GM20000 (cell line): ENCODE data around the gene NKAPL.

ENCODE experiments used
- DNase-seq: peaks from one replicate; pipeline ENCODE4 v3.0.0; 2012; ENCODE audit warnings: low spot score
- CTCF ChIP-seq: IDR thresholded peaks from 2 replicates; pipeline ENCODE4 v1.5.1; 2012; ENCODE audit warnings: mild to moderate bottlenecking, control low read depth; ENCODE audit errors: extremely low read depth, missing control alignments

Gene NKAPL

GRCh38 chr6:28250747-28251146, 8.3 kb upstream of the NKAPL start:
- TF ChIP-seq CTCF = no peak
- no peak for DNase-seq

- no peak for TF ChIP-seq CTCF
- DNase-seq = peak; percentile 39
Observed at GRCh38 chr6:28251661-28252008, 7.5 kb upstream of the NKAPL start.

GRCh38 chr6:28252009-28252975, 6.8 kb upstream of the NKAPL start, which contains the start of gene ZKSCAN4:
ZKSCAN4 (minus strand) TSS chr6:28252269; CDS start chr6:28251980, 289 bp downstream.
- peak; percentile 84 for DNase-seq
- TF ChIP-seq CTCF = no peak

GRCh38 chr6:28254121-28254519, 5.0 kb upstream of the NKAPL start:
- DNase-seq = no peak
- no peak for TF ChIP-seq CTCF

- no peak for DNase-seq
- no peak for TF ChIP-seq CTCF
Observed at GRCh38 chr6:28257042-28257441, 2.1 kb upstream of the NKAPL start.

GRCh38 chr6:28263922-28264321, 4.8 kb downstream of the NKAPL start:
- no peak for DNase-seq
- TF ChIP-seq CTCF = no peak

GRCh38 chr6:28264834-28265401, 5.8 kb downstream of the NKAPL start:
- TF ChIP-seq CTCF = no peak
- DNase-seq = no peak
